SK-N-SH treated with all-trans-retinoic acid at 6 μM for 48 hours (cell line): ENCODE results near the gene HJV.

Experiments used
- ATAC-seq: fragments of 200-7000 bp; cut with Tn5 transposase; 3 replicates; pipeline ENCODE4 v1.9.1; 2020; ENCODE audit warnings: mild to moderate bottlenecking, moderate library complexity
- ARNTL ChIP-seq: fragments of 450-650 bp; formaldehyde crosslinking; IDR thresholded peaks from 2 replicates; pipeline ENCODE4 v1.5.0; 2020; ENCODE audit warnings: low read depth, mild to moderate bottlenecking, moderate library complexity, borderline replicate concordance
- CREB5 ChIP-seq: fragments of 250-450 bp; sonication (Bioruptor Pico); IDR thresholded peaks from 2 replicates; pipeline ENCODE4 v1.5.1; 2020; ENCODE audit warnings: low read depth, mild to moderate bottlenecking, moderate library complexity
- CSRNP3 ChIP-seq: fragments of 250-450 bp; sonication (Bioruptor Pico); IDR thresholded peaks from 2 replicates; pipeline ENCODE4 v1.5.1; 2021; ENCODE audit warnings: mild to moderate bottlenecking, moderate library complexity
- OSR1 ChIP-seq: fragments of 250-450 bp; sonication (Bioruptor Pico); IDR thresholded peaks from 2 replicates; pipeline ENCODE4 v1.8.0; 2022; ENCODE audit warnings: moderate library complexity, mild to moderate bottlenecking, inconsistent platforms
- PATZ1 ChIP-seq: fragments of 250-450 bp; sonication (Bioruptor Pico); IDR thresholded peaks from 2 replicates; pipeline ENCODE4 v1.8.0; 2020; ENCODE audit warnings: mild to moderate bottlenecking, moderate library complexity, borderline replicate concordance
- POU6F1 ChIP-seq: fragments of 250-450 bp; sonication (Bioruptor Pico); IDR thresholded peaks from 2 replicates; pipeline ENCODE4 v1.8.0; 2021; ENCODE audit warnings: low read depth, mild to moderate bottlenecking, moderate library complexity, borderline replicate concordance
- PPARA ChIP-seq: fragments of 250-450 bp; sonication (Bioruptor Pico); IDR thresholded peaks from 2 replicates; pipeline ENCODE4 v1.5.0; 2020; ENCODE audit warnings: mild to moderate bottlenecking, borderline replicate concordance
- SNAI2 ChIP-seq: fragments of 250-450 bp; sonication (Bioruptor Pico); IDR thresholded peaks from 2 replicates; pipeline ENCODE4 v1.5.0; 2020; ENCODE audit warnings: mild to moderate bottlenecking, moderate library complexity
- TCF4 ChIP-seq: fragments of 250-450 bp; sonication (Bioruptor Pico); IDR thresholded peaks from 2 replicates; pipeline ENCODE4 v1.8.0; 2021; ENCODE audit warnings: mild to moderate bottlenecking, moderate library complexity, borderline replicate concordance
- TSHZ2 ChIP-seq: fragments of 250-450 bp; sonication (Bioruptor Pico); IDR thresholded peaks from 2 replicates; pipeline ENCODE4 v1.5.0; 2020; ENCODE audit warnings: mild to moderate bottlenecking, moderate library complexity
- ZNF565 ChIP-seq: fragments of 450-650 bp; formaldehyde crosslinking; conservative IDR thresholded peaks from 2 replicates; pipeline ENCODE4 v1.5.0; 2020; ENCODE audit warnings: low read depth, mild to moderate bottlenecking, moderate library complexity
- ZNF8 ChIP-seq: fragments of 450-650 bp; formaldehyde crosslinking; IDR thresholded peaks from 2 replicates; pipeline ENCODE4 v1.5.0; 2020; ENCODE audit warnings: mild to moderate bottlenecking, moderate library complexity

HJV gene

GRCh38 chr1:146046664-146047063 is 25.1 kb upstream of the HJV start:
- TF ChIP-seq ZNF8 (CRISPR knock-in tag): no peak
- TF ChIP-seq PATZ1: no peak
- no peak for ATAC-seq

DNA sequence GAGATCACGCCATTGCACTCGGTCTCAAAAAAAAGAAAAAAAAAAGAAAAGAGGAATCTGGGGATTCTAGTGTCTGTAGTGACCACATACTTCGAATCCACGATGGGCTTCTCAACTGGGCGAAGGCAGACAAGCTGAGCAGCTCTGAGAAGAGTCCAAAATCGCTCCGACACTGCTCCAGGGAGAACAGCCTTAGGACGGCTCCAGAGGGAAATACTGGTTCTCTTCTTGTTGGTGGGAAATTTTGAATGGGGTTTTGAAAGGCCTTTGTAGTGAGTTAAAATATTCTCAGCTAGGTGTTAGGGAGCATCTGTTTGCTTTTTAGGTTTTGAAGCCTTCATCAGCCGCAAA is 18.3 kb upstream of the HJV start:
- ATAC-seq: no peak
- no peak for TF ChIP-seq CREB5 (CRISPR knock-in tag)
- no peak for TF ChIP-seq TCF4 (CRISPR knock-in tag)
- no peak for TF ChIP-seq PATZ1
- no peak for TF ChIP-seq SNAI2 (CRISPR knock-in tag)
- no peak for TF ChIP-seq ZNF565
- TF ChIP-seq, all 23 proteins: peak for 0

DNA sequence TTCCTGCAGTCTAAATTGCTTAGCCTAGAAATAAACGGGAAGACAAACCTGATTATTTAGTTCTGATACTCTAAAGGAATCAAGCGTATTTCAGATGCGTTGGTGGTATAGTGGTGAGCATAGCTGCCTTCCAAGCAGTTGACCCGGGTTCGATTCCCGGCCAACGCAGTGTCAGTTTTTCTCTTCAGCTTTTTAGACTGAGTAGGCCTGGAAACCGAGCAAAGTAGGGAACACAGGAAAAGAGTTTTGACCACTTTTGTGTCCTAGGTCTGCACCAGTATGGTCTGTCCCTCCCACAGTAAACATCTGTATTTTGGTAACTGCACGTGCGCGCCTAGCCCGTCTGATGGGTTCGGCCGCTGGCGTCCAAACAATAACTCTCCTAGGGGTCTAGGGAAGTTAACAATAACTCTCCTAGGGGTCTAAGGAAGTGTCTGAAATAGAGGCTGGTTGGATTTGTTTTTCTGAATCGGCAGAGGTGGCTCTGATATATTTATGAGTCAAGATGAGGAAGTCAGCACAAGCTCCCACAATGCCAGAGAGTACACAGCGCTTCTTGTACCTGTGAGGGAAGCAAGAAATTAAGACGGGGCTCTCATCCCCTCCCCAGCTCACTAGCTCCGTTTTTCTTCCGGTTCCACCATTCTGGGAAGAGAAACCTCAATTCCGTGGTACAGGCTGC is 15.6 kb upstream of the HJV start:
- TF ChIP-seq PPARA (CRISPR knock-in tag) (no peak), SNAI2 (CRISPR knock-in tag) (no peak), CREB5 (CRISPR knock-in tag) (no peak)
- ATAC-seq: peak; percentile 68

- TF ChIP-seq ARNTL (CRISPR knock-in tag) (no peak), ZNF565 (no peak), CSRNP3 (no peak), SNAI2 (CRISPR knock-in tag) (no peak), POU6F1 (no peak), PPARA (CRISPR knock-in tag) (no peak), PATZ1 (no peak), OSR1 (CRISPR knock-in tag) (no peak), TSHZ2 (CRISPR knock-in tag) (no peak)
- no peak for ATAC-seq
Measured at GRCh38 chr1:146036241-146036964, 14.9 kb upstream of the HJV start.
